Astrocyte (in vitro differentiated cells and primary cell): ENCODE data around the gene MAP6D1.

Experiments
- EZH2 ChIP-seq: IDR thresholded peaks from 2 replicates; pipeline ENCODE4 v1.6.1; 2012; ENCODE audit warnings: mild to moderate bottlenecking, low read length, inconsistent platforms; ENCODE audit not compliant: insufficient read depth
- TF ChIP-seq, protein P1 (sequence below): IDR thresholded peaks from 2 replicates; pipeline ENCODE4 v1.5.1; 2011; ENCODE audit warnings: low read depth, mild to moderate bottlenecking, inconsistent platforms, low read length, moderate library complexity; ENCODE audit not compliant: insufficient read depth

DNA sequence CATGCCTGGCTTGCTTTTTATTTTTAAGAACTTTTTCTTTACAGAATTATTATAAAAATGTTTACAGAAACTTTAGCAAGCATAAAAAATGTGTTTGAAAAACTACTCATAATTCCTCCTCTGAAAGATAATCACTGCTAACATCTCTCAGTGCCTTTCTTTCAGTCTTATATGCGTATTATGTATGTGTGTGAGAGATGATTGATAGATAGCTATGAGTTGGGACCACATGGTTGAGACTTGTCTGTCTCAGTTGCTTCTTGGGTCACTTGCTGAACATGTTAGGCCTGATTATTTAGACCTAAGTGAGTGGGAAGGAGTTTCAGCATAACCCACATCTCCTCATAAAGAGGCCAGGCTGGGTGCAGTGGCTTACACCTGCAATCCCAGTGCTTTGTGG, 11.1 kb downstream of the MAP6D1 start:
- no peak for TF ChIP-seq EZH2
- TF ChIP-seq, protein P1, sequence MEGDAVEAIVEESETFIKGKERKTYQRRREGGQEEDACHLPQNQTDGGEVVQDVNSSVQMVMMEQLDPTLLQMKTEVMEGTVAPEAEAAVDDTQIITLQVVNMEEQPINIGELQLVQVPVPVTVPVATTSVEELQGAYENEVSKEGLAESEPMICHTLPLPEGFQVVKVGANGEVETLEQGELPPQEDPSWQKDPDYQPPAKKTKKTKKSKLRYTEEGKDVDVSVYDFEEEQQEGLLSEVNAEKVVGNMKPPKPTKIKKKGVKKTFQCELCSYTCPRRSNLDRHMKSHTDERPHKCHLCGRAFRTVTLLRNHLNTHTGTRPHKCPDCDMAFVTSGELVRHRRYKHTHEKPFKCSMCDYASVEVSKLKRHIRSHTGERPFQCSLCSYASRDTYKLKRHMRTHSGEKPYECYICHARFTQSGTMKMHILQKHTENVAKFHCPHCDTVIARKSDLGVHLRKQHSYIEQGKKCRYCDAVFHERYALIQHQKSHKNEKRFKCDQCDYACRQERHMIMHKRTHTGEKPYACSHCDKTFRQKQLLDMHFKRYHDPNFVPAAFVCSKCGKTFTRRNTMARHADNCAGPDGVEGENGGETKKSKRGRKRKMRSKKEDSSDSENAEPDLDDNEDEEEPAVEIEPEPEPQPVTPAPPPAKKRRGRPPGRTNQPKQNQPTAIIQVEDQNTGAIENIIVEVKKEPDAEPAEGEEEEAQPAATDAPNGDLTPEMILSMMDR, result no peak
